A673 (cell line): ENCODE data around the gene ZMPSTE24. TPM values are rescaled to one million over a fixed set of nuclear protein-coding genes. Genes with fewer than 3 reads are reported as not detected.
A peak's percentile ranks its signal among the peaks of the same experiment; 100 is the strongest.

ENCODE experiments used
- BruUV-seq: library from RNA; stranded (reverse); fragments of 400-500 nt; replicated peaks from 2 replicates; lab custom pipeline; 2021; lab: Mats Ljungman, UMichigan
- CTCF ChIA-PET: fragments of 300-600 bp; sonication (Branson Sonifier 250); formaldehyde crosslinking; loops from one replicate; lab custom pipeline; 2022; ENCODE audit warnings: antibody characterized with exemption; lab: Charles Lee
- POLR2A ChIA-PET: fragments of 300-600 bp; sonication (Branson Sonifier 250); formaldehyde crosslinking; loops from one replicate; lab custom pipeline; 2022; ENCODE audit warnings: antibody characterized with exemption; ENCODE audit not compliant: low non-redundant PET; lab: Charles Lee
- DNase-seq: peaks from one replicate; pipeline ENCODE4 v3.0.0-alpha.2; 2015; ENCODE audit warnings: low spot score
- H3K27ac ChIP-seq: fragments of 200-600 bp; sonication (generic); 2 replicates; pipeline ENCODE4 v1.5.1; 2016; ENCODE audit warnings: mixed run types, low read depth, mild to moderate bottlenecking, mixed read lengths, antibody characterized with exemption, low read length; ENCODE audit not compliant: poor library complexity, severe bottlenecking
- H3K27me3 ChIP-seq: fragments of 200-600 bp; sonication (generic); replicated peaks from 2 replicates; pipeline ENCODE4 v1.6.1; 2017; ENCODE audit warnings: mixed run types, low read depth, mild to moderate bottlenecking, mixed read lengths, antibody characterized with exemption, low read length; ENCODE audit not compliant: insufficient read depth, poor library complexity
- H3K36me3 ChIP-seq: fragments of 200-600 bp; sonication (generic); 2 replicates; pipeline ENCODE4 v1.6.1; 2016; ENCODE audit warnings: mixed run types, mild to moderate bottlenecking, mixed read lengths, antibody characterized with exemption, low read length; ENCODE audit not compliant: insufficient read depth, poor library complexity, severe bottlenecking
- H3K4me1 ChIP-seq: fragments of 200-600 bp; sonication (generic); 2 replicates; pipeline ENCODE4 v1.6.1; 2017; ENCODE audit warnings: mixed run types, mild to moderate bottlenecking, mixed read lengths, antibody characterized with exemption, low read length; ENCODE audit not compliant: insufficient read depth, poor library complexity, severe bottlenecking
- H3K4me3 ChIP-seq: fragments of 200-600 bp; sonication (generic); 2 replicates; pipeline ENCODE4 v1.5.1; 2016; ENCODE audit warnings: low read depth, mixed run types, mild to moderate bottlenecking, mixed read lengths, low read length; ENCODE audit not compliant: poor library complexity, severe bottlenecking
- H3K9me3 ChIP-seq: fragments of 200-600 bp; sonication (generic); 2 replicates; pipeline ENCODE4 v1.6.1; 2016; ENCODE audit warnings: mixed run types, low read depth, mild to moderate bottlenecking, mixed read lengths, antibody characterized with exemption, low read length; ENCODE audit not compliant: poor library complexity, severe bottlenecking
- CTCF ChIP-seq: fragments of 300-800, 200-600 bp; sonication (generic); conservative IDR thresholded peaks from 2 replicates; pipeline ENCODE4 v1.5.1; 2017; ENCODE audit warnings: low read depth, mild to moderate bottlenecking, antibody characterized with exemption, low read length, moderate library complexity, mixed read lengths
- EZH2 ChIP-seq: fragments of 200-600 bp; sonication (generic); IDR thresholded peaks from 2 replicates; pipeline ENCODE4 v1.6.1; 2017; ENCODE audit warnings: borderline replicate concordance, low read depth, mild to moderate bottlenecking, mixed read lengths, antibody characterized with exemption, low read length; ENCODE audit not compliant: poor library complexity, severe bottlenecking
- intact Hi-C: fragments of 100-400 bp; cut with micrococcal nuclease; formaldehyde crosslinking; loops from one replicate; pipeline ENCODE4 v1.10.0; 2022; ENCODE audit not compliant: unreplicated experiment
- total RNA-seq: library from RNA; stranded (reverse); gene quantifications from 2 replicates; pipeline ENCODE4 v1.2.3, GENCODE V29; 2021

The ZMPSTE24 gene
- total RNA-seq, 1 experiment from 2014 or later = 72.1 TPM

- DNase-seq = no peak
- no peak overlapping the region for H3K27ac ChIP-seq
- ChIA-PET POLR2A (no interaction called here), CTCF (no interaction called here)
- H3K4me1 ChIP-seq = no peaks in the 10 kb centered on the region
- BruUV-seq = no TSS peak
- H3K27me3 ChIP-seq = no peaks in the 10 kb centered on the region
- no peak overlapping the region for H3K4me3 ChIP-seq
- intact Hi-C loops = no loop called here
- H3K36me3 ChIP-seq = no peaks in the 10 kb centered on the region
- H3K9me3 ChIP-seq = no peaks in the 10 kb centered on the region
- TF ChIP-seq CTCF = no peak
- TF ChIP-seq EZH2 = no peak
Measured at GRCh38 chr1:40221977-40222772, 35.9 kb upstream of the ZMPSTE24 start.

- POLR2A ChIA-PET = no interaction called here
- no peaks in the 10 kb centered on the region for H3K9me3 ChIP-seq
- peak; percentile 37 for DNase-seq
- BruUV-seq = no TSS peak
- no peaks in the 10 kb centered on the region for H3K27me3 ChIP-seq
- no peaks in the 10 kb centered on the region for H3K36me3 ChIP-seq
- CTCF ChIA-PET = no interaction called here
- H3K27ac ChIP-seq = no peak overlapping the region
- H3K4me3 ChIP-seq = no peak overlapping the region
- TF ChIP-seq EZH2 (no peak), CTCF (no peak)
- intact Hi-C loops = no loop called here
- H3K4me1 ChIP-seq = no peaks in the 10 kb centered on the region
Measured at GRCh38 chr1:40224040-40224439, 34.0 kb upstream of the ZMPSTE24 start.

- H3K36me3 ChIP-seq = no peaks in the 10 kb centered on the region
- no peak for TF ChIP-seq EZH2
- TF ChIP-seq CTCF = no peak
- ChIA-PET POLR2A (interaction anchor here (0.6 kb wide), 1 partner anchor 10 kb away, joined by 15 read pairs; no protein-coding TSS in a partner anchor), CTCF (no interaction called here)
- no peaks in the 10 kb centered on the region for H3K27me3 ChIP-seq
- BruUV-seq = no TSS peak
- DNase-seq = no peak
- intact Hi-C loops = no loop called here
- no peaks in the 10 kb centered on the region for H3K9me3 ChIP-seq
- H3K27ac ChIP-seq = no peak overlapping the region
- no peaks in the 10 kb centered on the region for H3K4me1 ChIP-seq
- no peak overlapping the region for H3K4me3 ChIP-seq
Measured at GRCh38 chr1:40226192-40226591, 31.8 kb upstream of the ZMPSTE24 start.
